ENCODE data around the gene CUBN. TPM values are rescaled to one million over a fixed set of nuclear protein-coding genes. Genes with fewer than 3 reads are reported as not detected.
"Not testable (repeated sequence)": the region's sequence is repeated elsewhere in the genome, so short reads cannot be mapped to it uniquely, and the experiment has no call there.

The CUBN gene
- total RNA-seq, 2 donors from 2014 or later = 0.75 to 1.3 TPM

- Histone ChIP-seq H3K27me3 (ENCODE audit: control insufficient read depth, insufficient read depth, low read length, poor library complexity, severe bottlenecking) (no peaks in the 10 kb centered on the region), H3K4me1 (ENCODE audit: control insufficient read depth, insufficient read depth, low read length) (peaks cover 12% of the 10 kb centered on the region), H3K4me3 (ENCODE audit: low read length) (no peak overlapping the region), H3K9me3 (ENCODE audit: control insufficient read depth, low read length) (peaks cover 12% of the 10 kb centered on the region), H3K36me3 (ENCODE audit: control insufficient read depth, insufficient read depth, low read length) (no peaks in the 10 kb centered on the region), H3K27ac (ENCODE audit: low read depth, low read length) (peak overlapping the region; percentile 26), H3K9ac (ENCODE audit: extremely low read depth, low read length, poor library complexity, severe bottlenecking) (no peak overlapping the region)
- Mint-ChIP-seq H3K27ac (peak overlapping the region; percentile 46), H3K36me3 (ENCODE audit: low read depth) (peaks cover 5% of the 10 kb centered on the region), H3K4me3 (no peak overlapping the region), H3K9me3 (peaks cover 19% of the 10 kb centered on the region), H3K4me1 (peaks cover 21% of the 10 kb centered on the region), H3K27me3 (ENCODE audit: insufficient read depth) (no peaks in the 10 kb centered on the region)
- TF ChIP-seq, protein P1, sequence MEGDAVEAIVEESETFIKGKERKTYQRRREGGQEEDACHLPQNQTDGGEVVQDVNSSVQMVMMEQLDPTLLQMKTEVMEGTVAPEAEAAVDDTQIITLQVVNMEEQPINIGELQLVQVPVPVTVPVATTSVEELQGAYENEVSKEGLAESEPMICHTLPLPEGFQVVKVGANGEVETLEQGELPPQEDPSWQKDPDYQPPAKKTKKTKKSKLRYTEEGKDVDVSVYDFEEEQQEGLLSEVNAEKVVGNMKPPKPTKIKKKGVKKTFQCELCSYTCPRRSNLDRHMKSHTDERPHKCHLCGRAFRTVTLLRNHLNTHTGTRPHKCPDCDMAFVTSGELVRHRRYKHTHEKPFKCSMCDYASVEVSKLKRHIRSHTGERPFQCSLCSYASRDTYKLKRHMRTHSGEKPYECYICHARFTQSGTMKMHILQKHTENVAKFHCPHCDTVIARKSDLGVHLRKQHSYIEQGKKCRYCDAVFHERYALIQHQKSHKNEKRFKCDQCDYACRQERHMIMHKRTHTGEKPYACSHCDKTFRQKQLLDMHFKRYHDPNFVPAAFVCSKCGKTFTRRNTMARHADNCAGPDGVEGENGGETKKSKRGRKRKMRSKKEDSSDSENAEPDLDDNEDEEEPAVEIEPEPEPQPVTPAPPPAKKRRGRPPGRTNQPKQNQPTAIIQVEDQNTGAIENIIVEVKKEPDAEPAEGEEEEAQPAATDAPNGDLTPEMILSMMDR (conservative IDR thresholded peaks at IDR 0.05) = no peak
- WGBS, 2 experiments (ENCODE audit: insufficient coverage in 1 of 2, insufficient read length in 1 of 2) = 56% methylated on average over 4 to 9 of the region's 10 CpGs
- DNase-seq = peak; percentile 49
These were observed 107.8 kb downstream of the CUBN start for GRCh38 chr10:17021656-17022465.

DNA sequence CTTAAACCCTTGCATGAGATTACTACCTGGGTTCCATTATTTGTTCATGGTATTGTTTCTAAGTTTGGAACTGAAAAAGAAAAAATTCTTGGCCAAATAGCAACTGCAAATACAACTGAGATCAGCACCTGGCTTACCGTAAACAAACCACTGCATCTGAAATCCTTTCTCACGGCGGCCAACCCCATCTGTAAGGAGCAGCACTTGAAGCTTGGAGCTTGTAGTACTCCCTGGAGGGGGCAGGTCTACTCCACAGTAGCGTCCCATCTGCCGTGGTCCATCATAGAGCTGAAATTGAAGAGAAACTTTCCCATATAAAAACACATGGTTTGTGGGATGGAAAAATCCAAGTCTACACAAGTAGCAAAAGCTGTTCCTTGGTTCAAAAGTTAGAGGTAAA, 109.9 kb downstream of the CUBN start:
- Mint-ChIP-seq H3K4me3 (no peak overlapping the region), H3K36me3 (ENCODE audit: low read depth) (peaks cover 5% of the 10 kb centered on the region), H3K9me3 (peaks cover 19% of the 10 kb centered on the region), H3K27me3 (ENCODE audit: insufficient read depth) (no peaks in the 10 kb centered on the region), H3K4me1 (peaks cover 29% of the 10 kb centered on the region), H3K27ac (no peak overlapping the region)
- DNase-seq = peak; percentile 28
- no peaks in the 10 kb centered on the region for H3K36me3 ChIP-seq (ENCODE audit: control insufficient read depth, insufficient read depth, low read length)
- H3K9me3 ChIP-seq (ENCODE audit: control insufficient read depth, low read length) = peaks cover 12% of the 10 kb centered on the region
- peaks cover 12% of the 10 kb centered on the region for H3K4me1 ChIP-seq (ENCODE audit: control insufficient read depth, insufficient read depth, low read length)
- no peaks in the 10 kb centered on the region for H3K27me3 ChIP-seq (ENCODE audit: control insufficient read depth, insufficient read depth, low read length, poor library complexity, severe bottlenecking)
- TF ChIP-seq, protein P1 (conservative IDR thresholded peaks at IDR 0.05) = no peak
- no peak overlapping the region for H3K9ac ChIP-seq (ENCODE audit: extremely low read depth, low read length, poor library complexity, severe bottlenecking)
- H3K4me3 ChIP-seq (ENCODE audit: low read length) = no peak overlapping the region
- WGBS, 2 experiments (ENCODE audit: insufficient coverage in 1 of 2, insufficient read length in 1 of 2) = 91 to 93% methylated on average over 3 to 5 of the region's 5 CpGs
- H3K27ac ChIP-seq (ENCODE audit: low read depth, low read length) = no peak overlapping the region

DNA sequence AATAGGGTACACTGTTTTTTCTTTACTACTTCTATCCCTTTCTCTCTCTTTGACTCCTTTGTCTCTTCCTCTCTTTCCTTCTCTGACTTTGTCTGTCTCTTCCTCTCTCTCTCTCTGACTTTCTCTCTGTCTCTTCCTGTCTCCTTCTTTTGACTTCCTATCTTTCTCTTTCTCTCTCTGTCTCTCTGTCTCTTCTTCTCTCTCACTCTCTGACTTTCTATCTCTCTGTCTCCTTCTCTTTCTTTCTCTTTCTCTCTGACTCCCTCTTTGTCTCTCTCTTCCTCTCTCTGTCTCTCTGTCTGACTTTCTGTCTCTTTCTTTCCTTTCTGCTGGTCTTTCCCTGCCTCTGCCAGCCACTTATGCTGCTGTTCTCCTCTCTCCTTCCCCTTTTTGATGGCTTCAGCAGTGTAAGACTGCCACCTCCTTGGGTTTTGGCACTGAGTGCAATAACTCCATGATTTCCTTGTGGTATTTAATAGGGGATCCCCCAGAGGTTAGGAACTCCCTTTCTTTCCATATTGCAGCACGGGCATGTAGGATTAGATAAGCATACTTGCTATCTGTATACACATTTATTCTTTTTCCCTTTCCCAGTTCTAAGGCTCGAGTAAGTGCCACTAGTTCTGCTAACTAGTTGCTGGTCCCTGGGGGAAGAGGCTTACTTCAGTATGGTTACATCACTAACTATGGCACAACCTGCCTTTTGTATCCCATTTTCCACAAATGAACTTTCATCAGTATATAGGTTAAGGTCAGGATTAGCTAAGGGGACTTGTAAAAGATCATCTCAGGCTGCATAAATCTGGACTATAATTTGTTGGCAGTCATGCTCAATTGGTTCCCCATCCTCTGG, 116.3 kb downstream of the CUBN start:
- Histone ChIP-seq H3K9me3 (ENCODE audit: control insufficient read depth, low read length) (peaks cover 25% of the 10 kb centered on the region), H3K4me3 (ENCODE audit: low read length) (peak overlapping the region; percentile 27)
- not testable (repeated sequence) for H3K9ac ChIP-seq (ENCODE audit: extremely low read depth, low read length, poor library complexity, severe bottlenecking); H3K36me3 ChIP-seq (ENCODE audit: control insufficient read depth, insufficient read depth, low read length); H3K27ac ChIP-seq (ENCODE audit: low read depth, low read length); H3K27me3 Mint-ChIP-seq (ENCODE audit: insufficient read depth); H3K4me1 ChIP-seq (ENCODE audit: control insufficient read depth, insufficient read depth, low read length); H3K4me3 Mint-ChIP-seq; H3K27me3 ChIP-seq (ENCODE audit: control insufficient read depth, insufficient read depth, low read length, poor library complexity, severe bottlenecking)
- H3K27ac Mint-ChIP-seq = peak overlapping the region; percentile 48
- H3K4me1 Mint-ChIP-seq = peaks cover 21% of the 10 kb centered on the region
- 60 to 80% methylated on average over 1 to 2 of the region's 2 CpGs for WGBS, 2 experiments (ENCODE audit: insufficient coverage in 1 of 2, insufficient read length in 1 of 2)
- peaks cover 28% of the 10 kb centered on the region for H3K9me3 Mint-ChIP-seq
- DNase-seq = peak; percentile 2
- H3K36me3 Mint-ChIP-seq (ENCODE audit: low read depth) = peaks cover 15% of the 10 kb centered on the region

- not testable (repeated sequence) for H3K27me3 ChIP-seq (ENCODE audit: control insufficient read depth, insufficient read depth, low read length, poor library complexity, severe bottlenecking); H3K4me3 Mint-ChIP-seq; H3K4me1 ChIP-seq (ENCODE audit: control insufficient read depth, insufficient read depth, low read length); H3K27me3 Mint-ChIP-seq (ENCODE audit: insufficient read depth); H3K27ac ChIP-seq (ENCODE audit: low read depth, low read length); H3K36me3 ChIP-seq (ENCODE audit: control insufficient read depth, insufficient read depth, low read length); H3K9ac ChIP-seq (ENCODE audit: extremely low read depth, low read length, poor library complexity, severe bottlenecking)
- H3K36me3 Mint-ChIP-seq (ENCODE audit: low read depth) = peaks cover 13% of the 10 kb centered on the region
- H3K4me1 Mint-ChIP-seq = peaks cover 21% of the 10 kb centered on the region
- Histone ChIP-seq H3K9me3 (ENCODE audit: control insufficient read depth, low read length) (peaks cover 32% of the 10 kb centered on the region), H3K4me3 (ENCODE audit: low read length) (peak overlapping the region; percentile 64)
- H3K9me3 Mint-ChIP-seq = peaks cover 24% of the 10 kb centered on the region
- H3K27ac Mint-ChIP-seq = peak overlapping the region; percentile 27
- peak; percentile 39 for DNase-seq
These were observed 116.9 kb downstream of the CUBN start for GRCh38 chr10:17012731-17013130.

All from endodermal cell (in vitro differentiated cells).